ENCODE results near the gene CCNL2.

The CCNL2 gene

DNA sequence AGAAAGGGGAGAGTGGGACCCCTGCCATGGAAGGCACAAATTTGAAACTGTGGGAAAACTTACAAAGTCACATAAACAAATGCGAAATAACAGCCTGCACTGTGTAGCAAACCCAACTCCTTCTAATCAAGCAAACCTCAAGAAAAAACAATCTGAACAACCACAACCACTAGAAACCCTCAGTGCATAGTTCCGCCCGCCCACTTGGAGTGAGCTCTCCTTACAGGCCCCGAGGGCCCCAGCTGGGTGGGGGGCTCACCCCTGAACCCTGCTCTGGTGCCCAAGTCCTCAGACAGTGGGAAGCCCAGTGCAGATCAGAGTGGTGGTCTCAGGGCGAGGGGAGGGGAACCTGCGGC, 39.8 kb downstream of the CCNL2 start:
- no peak for FAIRE-seq
- DNase-seq (ENCODE audit: insufficient read length, low spot score) = no peak
- TF ChIP-seq POLR2A (IDR thresholded peaks at IDR 0.05; ENCODE audit: low read depth, low read length) = no peak

DNA sequence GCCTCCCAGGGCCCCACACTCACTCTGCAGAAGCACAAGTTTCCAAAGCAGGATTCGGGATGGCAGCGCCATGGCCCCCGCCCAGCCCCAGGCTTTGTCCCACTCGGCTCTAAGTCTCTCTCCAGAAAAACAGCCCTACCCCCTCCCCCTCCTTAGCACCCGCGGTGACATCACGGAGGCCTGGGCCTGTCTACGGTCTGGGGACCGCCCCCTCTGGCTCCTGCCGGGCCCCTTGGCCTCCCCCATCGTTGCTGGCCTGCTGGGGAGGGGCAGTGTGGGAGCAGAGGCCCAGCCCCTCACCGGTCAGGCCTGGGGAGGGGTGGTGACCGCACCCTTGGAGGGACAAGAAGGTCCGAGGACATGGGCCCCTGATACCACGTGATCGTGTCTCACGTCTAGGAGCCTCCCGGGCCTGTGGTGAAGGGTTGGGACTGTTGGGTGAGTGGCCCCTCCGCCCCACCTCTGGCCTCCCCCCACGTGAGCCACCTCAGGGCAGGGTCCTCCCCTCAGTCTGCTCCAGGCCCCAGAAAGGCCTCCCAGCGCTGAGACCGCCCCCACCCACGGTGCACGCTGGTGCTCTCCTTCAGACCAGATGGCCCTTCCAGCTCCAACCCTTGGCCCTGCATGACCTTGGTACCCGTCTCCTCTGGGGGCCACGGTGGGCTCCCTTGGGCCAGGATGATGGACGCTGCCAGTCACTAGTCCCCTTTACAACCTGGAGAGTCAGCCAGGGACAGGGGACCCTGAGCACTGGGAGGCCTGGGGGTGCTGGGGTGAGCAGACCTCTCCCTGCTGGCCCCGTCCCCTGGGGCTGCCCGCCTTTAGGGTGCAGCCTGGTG, 40.5 kb downstream of the CCNL2 start, which contains the start of gene MXRA8:
Gene MXRA8, minus strand, starts transcription at position 123 of the 839 bp plus-strand sequence. Its CDS starts 51 bp downstream, at position 72.
- TF ChIP-seq POLR2A (IDR thresholded peaks at IDR 0.05; ENCODE audit: low read depth, low read length) = no peak
- DNase-seq (ENCODE audit: insufficient read length, low spot score) (no peak), FAIRE-seq (no peak)

DNA sequence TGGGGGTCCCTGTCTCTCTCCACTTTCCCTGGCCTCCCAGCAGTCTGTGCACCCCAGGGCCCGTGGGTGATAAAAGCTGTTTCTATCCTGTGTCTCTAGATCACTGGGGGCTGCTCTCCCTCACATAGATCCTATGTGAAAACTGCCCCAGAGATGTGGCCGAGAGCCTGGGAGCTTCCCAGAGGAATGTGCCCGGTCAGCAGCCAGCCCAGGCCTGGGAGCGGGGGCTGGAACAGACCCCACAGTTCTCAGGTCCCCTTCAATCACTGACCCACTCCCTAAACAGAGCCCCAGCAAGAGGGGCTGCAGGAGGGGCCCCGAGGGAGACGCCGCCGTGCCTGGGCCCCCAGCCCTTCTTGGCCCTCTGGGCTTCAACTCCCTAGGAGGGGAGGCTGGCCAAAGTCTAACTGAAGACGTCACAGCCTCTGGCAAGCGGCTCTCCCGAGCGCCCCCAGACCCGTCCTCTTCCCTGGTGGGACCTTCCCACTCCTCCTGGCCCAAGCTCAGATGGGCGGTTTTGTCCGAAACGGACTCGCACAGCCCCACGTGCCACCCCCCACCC, 41.2 kb downstream of the CCNL2 start:
- FAIRE-seq (no peak), DNase-seq (ENCODE audit: insufficient read length, low spot score) (no peak)
- TF ChIP-seq POLR2A (IDR thresholded peaks at IDR 0.05; ENCODE audit: low read depth, low read length) = no peak

DNA sequence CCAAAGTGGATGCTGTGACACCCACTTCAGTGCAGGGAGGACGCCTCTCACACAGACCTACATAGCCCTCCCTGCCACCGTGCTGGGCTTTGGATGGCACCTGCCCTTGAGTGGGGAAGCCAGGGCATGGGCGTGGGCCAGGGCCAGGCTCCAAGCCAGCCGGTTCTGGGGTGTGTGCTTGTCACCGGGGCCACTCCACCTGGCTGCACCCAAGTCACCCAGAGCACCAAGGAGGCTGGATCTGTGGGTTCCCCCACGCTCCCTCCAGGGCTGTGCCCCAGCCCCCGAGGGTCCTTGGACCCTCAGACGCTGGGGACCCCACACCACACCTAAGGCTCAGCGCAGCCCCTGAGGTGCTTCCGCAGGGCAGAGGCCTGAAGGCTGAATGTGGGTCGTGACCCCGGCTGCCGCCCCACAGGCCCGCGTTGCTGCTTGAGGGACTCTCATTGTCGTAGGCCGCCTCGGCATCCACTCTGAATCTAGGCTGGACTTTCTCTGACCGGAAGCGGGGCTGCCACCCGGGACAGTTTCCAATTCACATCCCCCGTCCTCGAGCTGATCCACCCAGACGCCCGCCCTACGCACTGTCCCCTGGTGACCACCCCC, 42.2 kb downstream of the CCNL2 start:
- FAIRE-seq (no peak), DNase-seq (ENCODE audit: insufficient read length, low spot score) (no peak)
- no peak for TF ChIP-seq POLR2A (IDR thresholded peaks at IDR 0.05; ENCODE audit: low read depth, low read length)

DNA sequence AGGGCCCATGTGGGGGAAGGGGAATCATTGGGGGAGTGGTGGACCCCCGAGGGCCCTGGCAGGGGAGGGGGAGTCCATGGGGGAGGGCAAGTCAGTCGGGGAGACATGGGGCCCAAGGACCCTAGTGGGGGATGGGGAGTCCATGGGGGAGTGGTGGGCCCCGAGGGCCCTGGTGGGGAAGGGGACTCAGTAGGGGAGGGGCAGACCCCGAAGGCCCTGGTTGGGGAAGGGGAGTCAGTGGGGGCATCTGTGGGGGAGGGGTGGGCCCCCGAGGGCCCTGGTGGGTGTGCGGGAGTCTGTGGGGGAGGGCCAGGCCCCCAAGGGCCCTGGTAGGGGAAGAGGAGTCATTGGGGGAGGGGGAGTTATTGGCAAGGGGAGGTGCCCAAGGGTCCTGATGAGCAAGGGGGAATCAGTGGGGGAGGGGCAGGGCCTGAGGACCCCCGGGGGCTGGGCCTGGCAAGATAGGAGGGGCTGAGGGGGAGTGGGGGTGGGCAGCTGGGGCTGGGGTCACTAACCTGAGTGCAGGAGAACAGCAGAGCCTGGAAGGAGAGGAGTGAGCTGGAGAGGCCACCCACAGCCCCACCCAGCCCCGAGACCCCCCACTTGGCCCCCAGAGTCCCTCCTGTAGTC, 42.9 kb downstream of the CCNL2 start:
- FAIRE-seq = no peak
- TF ChIP-seq POLR2A (IDR thresholded peaks at IDR 0.05; ENCODE audit: low read depth, low read length) = no peak
- DNase-seq (ENCODE audit: insufficient read length, low spot score) = no peak

DNA sequence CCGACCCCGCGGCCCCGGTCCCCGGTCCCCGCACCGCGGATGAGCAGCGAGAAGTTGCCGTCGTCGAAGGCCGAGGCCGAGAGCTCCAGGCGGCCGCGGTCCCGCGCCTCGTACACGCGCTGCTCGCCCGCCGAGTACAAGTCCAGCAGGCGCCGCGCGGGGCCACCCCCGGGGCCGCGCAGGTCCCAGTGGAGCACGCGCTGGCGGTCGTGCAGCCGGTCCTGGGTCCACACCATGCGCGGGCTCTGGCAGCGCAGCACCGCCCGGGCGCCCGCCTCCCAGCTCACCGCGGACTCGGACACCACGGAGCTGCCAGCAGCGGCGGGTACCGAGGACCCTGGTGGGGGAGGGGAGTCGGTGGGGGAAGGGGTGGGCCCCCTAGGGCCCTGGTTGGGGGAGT, 43.7 kb downstream of the CCNL2 start:
- FAIRE-seq (no peak), DNase-seq (ENCODE audit: insufficient read length, low spot score) (no peak)
- TF ChIP-seq POLR2A (IDR thresholded peaks at IDR 0.05; ENCODE audit: low read depth, low read length) = no peak

DNA sequence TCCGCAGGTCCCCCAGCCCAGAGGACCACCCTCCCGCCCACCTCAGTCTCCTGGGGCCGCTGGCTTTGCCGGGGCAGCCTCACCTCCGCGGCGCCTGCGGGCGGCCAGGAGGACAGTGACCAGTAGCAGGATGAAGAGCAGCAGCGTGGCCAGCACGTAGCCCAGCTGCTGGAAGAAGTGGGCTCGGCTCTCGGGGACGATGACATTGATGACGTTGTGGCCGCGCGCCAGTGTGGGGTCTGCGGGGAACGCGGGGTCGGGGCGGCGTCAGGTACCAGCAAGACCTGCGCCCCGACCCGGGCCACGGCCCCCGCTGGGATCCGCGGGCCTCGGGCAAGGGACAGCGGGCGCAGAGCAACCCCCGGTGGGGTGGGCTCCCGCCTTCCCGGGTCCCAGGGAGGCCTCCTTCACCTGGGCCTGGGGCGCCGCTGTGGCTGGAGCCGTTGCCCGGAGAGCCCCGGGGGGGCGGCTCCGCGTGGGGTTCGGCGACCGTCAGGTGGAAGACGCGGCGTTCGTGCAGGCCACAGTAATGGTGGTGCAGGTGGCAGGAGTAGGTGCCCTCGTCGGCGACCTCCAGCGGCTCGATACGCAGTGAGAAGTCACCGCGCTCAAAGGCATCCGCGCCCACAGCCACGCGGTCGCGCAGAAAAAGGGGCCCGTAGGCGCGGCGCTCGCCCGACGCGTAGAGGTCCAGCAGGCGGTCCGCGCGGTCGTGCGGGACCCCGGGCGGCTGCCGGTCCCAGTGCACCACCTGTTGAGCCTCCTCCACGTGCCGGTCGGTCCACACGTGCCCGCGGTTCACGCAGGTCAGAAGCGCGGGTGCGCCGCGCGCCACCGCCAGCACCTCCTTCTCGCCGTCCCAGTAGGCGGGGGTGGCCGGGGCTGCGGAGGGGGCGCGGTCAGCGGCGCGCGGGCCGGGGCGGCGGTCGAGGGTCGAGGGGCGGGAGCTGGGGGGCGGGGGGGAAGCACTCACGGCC, 44.6 kb downstream of the CCNL2 start:
- FAIRE-seq = no peak
- DNase-seq (ENCODE audit: insufficient read length, low spot score) = no peak
- TF ChIP-seq POLR2A (IDR thresholded peaks at IDR 0.05; ENCODE audit: low read depth, low read length) = no peak

DNA sequence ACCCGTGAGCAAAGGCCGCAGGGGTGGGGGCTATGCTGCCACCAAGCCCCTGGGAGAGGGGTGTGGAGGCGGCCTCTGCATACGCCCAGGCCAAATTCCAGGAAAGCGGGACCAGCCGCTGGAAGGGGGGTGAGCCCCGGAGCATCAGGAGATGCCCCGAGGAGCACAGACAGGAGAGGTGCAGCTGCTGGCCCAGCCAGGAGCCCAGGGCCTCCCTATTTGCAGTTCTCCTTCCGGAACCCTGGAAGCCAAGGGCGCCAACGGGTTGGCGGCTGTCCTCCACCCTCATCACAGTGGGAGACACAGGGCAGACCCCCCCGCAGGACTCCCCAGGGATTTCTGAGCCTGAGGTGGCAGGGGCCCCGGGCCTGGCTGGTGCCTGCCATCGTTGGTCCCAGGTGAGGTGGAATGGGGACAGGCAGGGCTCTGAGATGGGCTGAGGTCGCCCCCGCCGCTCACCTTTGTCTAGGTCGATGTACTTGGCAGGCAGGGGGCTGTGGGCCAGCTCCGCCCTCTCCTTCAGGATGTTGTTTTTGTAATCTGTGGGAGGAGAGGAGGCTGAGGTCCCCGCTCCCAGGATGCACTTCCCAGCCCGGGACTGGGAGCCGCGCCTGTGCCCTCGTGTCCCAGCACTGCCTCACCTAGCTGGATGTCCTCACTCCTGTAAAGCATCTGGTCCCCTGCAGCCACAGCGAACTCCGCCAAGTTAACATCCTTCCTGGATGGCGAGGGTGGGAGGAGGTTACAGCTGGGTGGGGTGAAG, 45.6 kb downstream of the CCNL2 start:
- DNase-seq (ENCODE audit: insufficient read length, low spot score) (no peak), FAIRE-seq (no peak)
- TF ChIP-seq POLR2A (IDR thresholded peaks at IDR 0.05; ENCODE audit: low read depth, low read length) = no peak; the same call in 1 of the 2 replicates

DNA sequence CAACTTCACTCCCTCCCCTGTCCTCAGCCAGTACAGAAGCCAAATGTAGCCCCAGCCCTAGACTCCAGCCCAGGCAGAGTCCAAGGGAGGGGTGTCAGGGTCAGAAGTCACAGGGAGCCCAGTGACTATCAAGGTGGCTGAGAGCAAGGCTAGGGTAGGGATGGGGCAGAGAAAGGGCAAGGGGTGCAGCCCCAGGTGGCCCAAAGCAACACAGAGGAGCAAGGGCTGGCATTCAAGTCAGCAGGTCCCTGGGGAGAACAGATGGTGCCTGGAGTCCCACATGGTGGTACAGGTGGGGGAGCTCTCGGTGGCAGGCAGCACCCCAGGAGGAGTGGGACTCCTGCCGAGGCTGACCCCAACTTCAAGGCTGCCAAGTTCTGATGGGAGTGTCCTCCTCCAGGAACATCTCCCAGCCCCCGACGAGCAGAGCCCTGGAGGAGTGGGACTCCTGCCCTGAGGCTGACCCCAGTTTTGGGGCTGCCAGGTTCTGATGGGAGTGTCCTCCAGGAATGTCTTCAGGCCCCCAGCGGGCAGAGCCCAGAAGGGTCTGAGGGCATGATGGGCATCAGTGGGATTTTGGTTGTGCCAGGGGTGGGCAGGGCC, 46.2 kb downstream of the CCNL2 start:
- no peak for TF ChIP-seq POLR2A (IDR thresholded peaks at IDR 0.05; ENCODE audit: low read depth, low read length)
- no peak for FAIRE-seq
- no peak for DNase-seq (ENCODE audit: insufficient read length, low spot score)

DNA sequence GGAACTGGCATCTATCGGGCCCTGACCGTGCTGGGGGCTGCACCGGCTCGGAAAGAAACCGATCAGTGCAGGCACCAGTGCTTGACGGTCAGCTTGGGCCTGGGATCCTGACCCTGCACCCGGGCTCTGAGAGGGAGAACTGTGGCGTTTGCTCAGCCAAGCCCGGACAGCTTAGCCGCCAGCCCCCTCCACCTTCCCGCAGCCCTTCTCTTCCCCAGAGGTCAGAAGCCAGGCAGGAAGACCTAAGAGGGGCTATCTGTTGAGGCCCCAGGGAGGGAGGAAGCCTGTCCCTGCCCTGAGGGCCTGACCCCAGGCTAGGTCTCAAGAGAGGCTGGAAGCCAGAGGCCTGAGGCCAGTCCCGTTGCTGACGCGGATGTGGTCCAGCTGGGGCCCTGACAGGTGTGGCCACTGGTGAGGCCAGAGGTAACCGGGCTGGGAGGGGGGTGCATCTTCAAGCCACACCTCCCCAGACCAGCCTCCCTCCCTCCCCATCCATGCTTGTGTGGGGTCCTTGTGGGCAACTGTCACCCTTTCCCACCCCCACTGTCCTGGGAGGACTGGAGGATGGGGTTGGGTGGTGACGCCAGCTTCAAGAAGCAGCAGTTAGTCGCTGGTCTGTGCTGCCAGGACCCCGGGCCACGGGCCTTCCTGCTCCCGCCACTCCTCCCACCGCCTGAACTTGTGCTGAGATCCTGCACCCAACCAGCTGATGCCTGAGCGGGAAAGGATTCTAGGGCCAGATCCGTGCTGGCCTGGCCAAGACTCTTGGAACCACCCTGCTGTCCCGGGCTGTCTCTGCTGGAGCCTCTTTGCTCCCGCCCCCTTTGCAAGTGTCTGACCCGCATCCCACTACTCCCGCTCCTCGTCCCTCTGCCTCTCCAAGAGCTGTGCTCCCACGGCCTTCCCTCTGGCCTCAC, 47.4 kb downstream of the CCNL2 start:
- no peak for FAIRE-seq
- no peak for TF ChIP-seq POLR2A (IDR thresholded peaks at IDR 0.05; ENCODE audit: low read depth, low read length)
- DNase-seq (ENCODE audit: insufficient read length, low spot score) = no peak

DNA sequence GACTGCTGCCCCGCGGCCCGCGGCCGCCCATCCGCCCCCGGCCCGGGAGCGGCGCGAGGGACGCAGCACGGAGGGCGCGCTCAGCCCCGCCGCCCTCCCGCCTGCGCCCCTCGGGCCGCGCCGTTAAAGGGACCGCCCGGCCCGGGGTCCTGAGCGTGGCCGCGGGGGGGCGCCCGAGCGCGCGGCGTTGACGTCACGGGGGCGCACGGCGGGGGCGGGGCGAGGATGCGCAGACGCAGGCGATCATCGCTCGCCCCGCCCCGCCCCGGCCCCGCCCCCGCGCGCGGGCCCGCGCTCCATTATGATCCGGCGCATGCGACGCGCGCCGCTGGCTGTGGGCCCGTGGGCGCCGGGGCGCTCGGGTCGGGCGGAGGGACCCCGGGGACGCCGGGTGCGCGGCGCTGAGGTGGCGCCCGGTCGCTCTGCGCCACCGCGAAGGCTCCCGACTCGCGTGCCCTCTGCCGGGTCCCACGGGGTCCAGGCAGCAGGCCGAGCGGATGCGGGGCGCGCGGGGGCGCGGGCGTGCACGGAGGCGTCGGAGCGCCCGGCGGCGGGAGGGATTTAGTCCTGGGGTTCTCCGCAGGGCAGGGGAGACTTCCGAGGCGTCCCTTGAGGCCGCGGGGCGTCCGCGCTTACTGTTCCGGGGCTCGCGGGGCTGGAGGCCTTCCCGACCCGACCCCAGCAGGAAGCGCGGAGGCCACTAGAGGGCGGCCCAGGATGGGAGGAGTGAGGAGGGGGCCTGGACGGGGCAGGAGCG, 49.7 kb downstream of the CCNL2 start, which contains the start of gene DVL1:
Gene DVL1, minus strand, starts transcription at position 163 of the 757 bp plus-strand sequence. CDS start 353 bp downstream, outside the sequence.
- no peak; the same call in 1 of the 2 replicates for TF ChIP-seq POLR2A (IDR thresholded peaks at IDR 0.05; ENCODE audit: low read depth, low read length)
- DNase-seq (ENCODE audit: insufficient read length, low spot score) = no peak
- FAIRE-seq = no peak
